Measurements from ENCODE around the gene MEX3D. TPM values are rescaled to one million over a fixed set of nuclear protein-coding genes. Genes with fewer than 3 reads are reported as not detected.

MEX3D gene
- total RNA-seq, 2 donors from 2014 or later, result 18.8 to 21.8 TPM

- 30 to 66% methylated on average over 7 to 12 of the region's 12 CpGs for WGBS, 2 donors
- no peak for DNase-seq
- no peak for TF ChIP-seq CTCF (IDR thresholded peaks at IDR 0.05)
- TF ChIP-seq POLR2A (IDR thresholded peaks at IDR 0.05), result no peak
- Histone ChIP-seq H3K9me3 (no peaks in the 10 kb centered on the region), H3K4me1 (peaks cover 29% of the 10 kb centered on the region), H3K36me3 (replicated peaks in 1 of 2; ENCODE audit: insufficient read depth in 1 of 2, low read depth in 2 of 2) (no peaks in the 10 kb centered on the region), H3K4me3 (no peak overlapping the region), H3K27ac (peak overlapping the region in 1 of 4 donors; percentile 81), H3K27me3 (peaks cover 0 to 16% of the 10 kb centered on the region in 2 donors)
- intact Hi-C loops (cut with DNase I), result no loop called here
- no peak for ATAC-seq
These were observed 59.6 kb downstream of the MEX3D start for GRCh38 chr19:1508507-1508856.

GRCh38 chr19:1507763-1508506, 60.2 kb downstream of the MEX3D start:
- peak overlapping the region in 3 of 4 donors; percentile 48 to 81 (median 80) for H3K27ac ChIP-seq

GRCh38 chr19:1507192-1507660, 60.9 kb downstream of the MEX3D start:
- WGBS, 2 donors, result 66 to 86% methylated on average over 6 to 23 of the region's 23 CpGs
- Histone ChIP-seq H3K27me3 (peaks cover 0 to 6% of the 10 kb centered on the region in 2 donors), H3K4me3 (no peak overlapping the region), H3K4me1 (peaks cover 28% of the 10 kb centered on the region), H3K27ac (peak overlapping the region in 2 of 4 donors; percentile 80 to 81), H3K9me3 (no peaks in the 10 kb centered on the region), H3K36me3 (replicated peaks in 1 of 2; ENCODE audit: insufficient read depth in 1 of 2, low read depth in 2 of 2) (no peaks in the 10 kb centered on the region)
- no peak for TF ChIP-seq CTCF (IDR thresholded peaks at IDR 0.05)
- TF ChIP-seq POLR2A (IDR thresholded peaks at IDR 0.05), result no peak
- DNase-seq (peak in 1 of 4 donors; percentile 12), ATAC-seq (no peak)
- intact Hi-C loops (cut with DNase I), result no loop called here

More at GRCh38 chr19:1507763-1508506, 60.2 kb downstream of the MEX3D start:
- H3K36me3 ChIP-seq (replicated peaks in 1 of 2; ENCODE audit: insufficient read depth in 1 of 2, low read depth in 2 of 2), result no peaks in the 10 kb centered on the region
- peak; percentile 93 for ATAC-seq
- WGBS, 2 donors, result 1 to 7% methylated on average over 13 to 41 of the region's 46 CpGs
- peak; percentile 91 to 94 (median 91) for DNase-seq
- TF ChIP-seq CTCF (IDR thresholded peaks at IDR 0.05) (no peak), POLR2A (IDR thresholded peaks at IDR 0.05) (no peak)
- no peak overlapping the region for H3K4me3 ChIP-seq
- no peaks in the 10 kb centered on the region for H3K9me3 ChIP-seq
- H3K27me3 ChIP-seq, result peaks cover 0 to 13% of the 10 kb centered on the region in 2 donors
- H3K4me1 ChIP-seq, result peaks cover 29% of the 10 kb centered on the region
- intact Hi-C loops (cut with DNase I), result no loop called here

GRCh38 chr19:1505991-1506881, 61.9 kb downstream of the MEX3D start:
- Histone ChIP-seq H3K9me3 (no peaks in the 10 kb centered on the region), H3K27ac (no peak overlapping the region), H3K4me3 (no peak overlapping the region), H3K27me3 (no peaks in the 10 kb centered on the region), H3K36me3 (replicated peaks in 1 of 2; ENCODE audit: insufficient read depth in 1 of 2, low read depth in 2 of 2) (no peaks in the 10 kb centered on the region), H3K4me1 (peaks cover 32% of the 10 kb centered on the region)
- peak in 1 of 4 donors; percentile 13 for DNase-seq
- TF ChIP-seq POLR2A (IDR thresholded peaks at IDR 0.05) (no peak), CTCF (IDR thresholded peaks at IDR 0.05) (no peak)
- 82 to 87% methylated on average over 34 to 44 of the region's 45 CpGs for WGBS, 2 donors
- intact Hi-C loops (cut with DNase I), result no loop called here
- no peak for ATAC-seq

Measured in body of pancreas (tissue), 4 donors.